ENCODE results near the gene KLRF1. TPM values are rescaled to one million over a fixed set of nuclear protein-coding genes. Genes with fewer than 3 reads are reported as not detected.

KLRF1 gene
- total and polyA plus RNA-seq, 2 experiments from 2014 or later: not detected

GRCh38 chr12:9851050-9851449 is 23.8 kb downstream of the KLRF1 start:
- 99% methylated on average over 5 of the region's 5 CpGs for WGBS (ENCODE audit: low lambda C conversion rate, missing lambda C conversion rate)
- H3K27ac ChIP-seq: no peak overlapping the region
- H3K4me3 ChIP-seq: no peak overlapping the region
- no peak for DNase-seq (ENCODE audit: low spot score)
- no peaks in the 10 kb centered on the region for H3K79me2 ChIP-seq
- no peak overlapping the region for H3K4me2 ChIP-seq
- H3K36me3 ChIP-seq (replicated peaks; ENCODE audit: insufficient read depth, low read depth): no peaks in the 10 kb centered on the region
- no peaks in the 10 kb centered on the region for H3K9me3 ChIP-seq (ENCODE audit: low read depth)
- H3K9me2 ChIP-seq (replicated peaks; ENCODE audit: insufficient read depth): no peaks in the 10 kb centered on the region
- no peaks in the 10 kb centered on the region for H3K27me3 ChIP-seq
- H2AFZ ChIP-seq: no peak overlapping the region
- no peaks in the 10 kb centered on the region for H4K20me1 ChIP-seq (ENCODE audit: insufficient read depth, poor library complexity, severe bottlenecking)
- H3K4me1 ChIP-seq (ENCODE audit: insufficient read depth): no peaks in the 10 kb centered on the region
- TF ChIP-seq EZH2phosphoT487 (IDR thresholded peaks at IDR 0.05; ENCODE audit: low read depth, severe bottlenecking, unreplicated experiment) (no peak), EZH2 (IDR thresholded peaks at IDR 0.05; ENCODE audit: borderline replicate concordance) (no peak)
- TF ChIP-seq, protein P1, sequence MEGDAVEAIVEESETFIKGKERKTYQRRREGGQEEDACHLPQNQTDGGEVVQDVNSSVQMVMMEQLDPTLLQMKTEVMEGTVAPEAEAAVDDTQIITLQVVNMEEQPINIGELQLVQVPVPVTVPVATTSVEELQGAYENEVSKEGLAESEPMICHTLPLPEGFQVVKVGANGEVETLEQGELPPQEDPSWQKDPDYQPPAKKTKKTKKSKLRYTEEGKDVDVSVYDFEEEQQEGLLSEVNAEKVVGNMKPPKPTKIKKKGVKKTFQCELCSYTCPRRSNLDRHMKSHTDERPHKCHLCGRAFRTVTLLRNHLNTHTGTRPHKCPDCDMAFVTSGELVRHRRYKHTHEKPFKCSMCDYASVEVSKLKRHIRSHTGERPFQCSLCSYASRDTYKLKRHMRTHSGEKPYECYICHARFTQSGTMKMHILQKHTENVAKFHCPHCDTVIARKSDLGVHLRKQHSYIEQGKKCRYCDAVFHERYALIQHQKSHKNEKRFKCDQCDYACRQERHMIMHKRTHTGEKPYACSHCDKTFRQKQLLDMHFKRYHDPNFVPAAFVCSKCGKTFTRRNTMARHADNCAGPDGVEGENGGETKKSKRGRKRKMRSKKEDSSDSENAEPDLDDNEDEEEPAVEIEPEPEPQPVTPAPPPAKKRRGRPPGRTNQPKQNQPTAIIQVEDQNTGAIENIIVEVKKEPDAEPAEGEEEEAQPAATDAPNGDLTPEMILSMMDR (IDR thresholded peaks at IDR 0.05; ENCODE audit: poor library complexity): no peak

- H3K36me3 ChIP-seq (replicated peaks; ENCODE audit: insufficient read depth, low read depth): no peaks in the 10 kb centered on the region
- no peak for DNase-seq (ENCODE audit: low spot score)
- H4K20me1 ChIP-seq (ENCODE audit: insufficient read depth, poor library complexity, severe bottlenecking): no peaks in the 10 kb centered on the region
- no peak overlapping the region for H3K4me3 ChIP-seq
- no peak overlapping the region for H2AFZ ChIP-seq
- no peaks in the 10 kb centered on the region for H3K9me3 ChIP-seq (ENCODE audit: low read depth)
- H3K9me2 ChIP-seq (replicated peaks; ENCODE audit: insufficient read depth): no peaks in the 10 kb centered on the region
- no peak overlapping the region for H3K4me2 ChIP-seq
- 85% methylated on average over 2 of the region's 2 CpGs for WGBS (ENCODE audit: low lambda C conversion rate, missing lambda C conversion rate)
- no peaks in the 10 kb centered on the region for H3K27me3 ChIP-seq
- TF ChIP-seq EZH2 (IDR thresholded peaks at IDR 0.05; ENCODE audit: borderline replicate concordance) (no peak), EZH2phosphoT487 (IDR thresholded peaks at IDR 0.05; ENCODE audit: low read depth, severe bottlenecking, unreplicated experiment) (no peak)
- TF ChIP-seq, protein P1 (IDR thresholded peaks at IDR 0.05; ENCODE audit: poor library complexity): no peak
- no peaks in the 10 kb centered on the region for H3K79me2 ChIP-seq
- no peak overlapping the region for H3K27ac ChIP-seq
- H3K4me1 ChIP-seq (ENCODE audit: insufficient read depth): no peaks in the 10 kb centered on the region
Measured at GRCh38 chr12:9851927-9852326, 24.6 kb downstream of the KLRF1 start.

- no peaks in the 10 kb centered on the region for H3K9me3 ChIP-seq (ENCODE audit: low read depth)
- no peak for DNase-seq (ENCODE audit: low spot score)
- H3K36me3 ChIP-seq (replicated peaks; ENCODE audit: insufficient read depth, low read depth): no peaks in the 10 kb centered on the region
- H3K27ac ChIP-seq: no peak overlapping the region
- H3K27me3 ChIP-seq: no peaks in the 10 kb centered on the region
- no peaks in the 10 kb centered on the region for H3K79me2 ChIP-seq
- no peaks in the 10 kb centered on the region for H4K20me1 ChIP-seq (ENCODE audit: insufficient read depth, poor library complexity, severe bottlenecking)
- TF ChIP-seq EZH2phosphoT487 (IDR thresholded peaks at IDR 0.05; ENCODE audit: low read depth, severe bottlenecking, unreplicated experiment) (no peak), EZH2 (IDR thresholded peaks at IDR 0.05; ENCODE audit: borderline replicate concordance) (no peak)
- TF ChIP-seq, protein P1 (IDR thresholded peaks at IDR 0.05; ENCODE audit: poor library complexity): no peak
- H3K9me2 ChIP-seq (replicated peaks; ENCODE audit: insufficient read depth): no peaks in the 10 kb centered on the region
- H3K4me1 ChIP-seq (ENCODE audit: insufficient read depth): no peaks in the 10 kb centered on the region
- 87% methylated on average over 1 of the region's 1 CpG for WGBS (ENCODE audit: low lambda C conversion rate, missing lambda C conversion rate)
- H2AFZ ChIP-seq: no peak overlapping the region
- H3K4me3 ChIP-seq: no peak overlapping the region
- H3K4me2 ChIP-seq: no peak overlapping the region
Measured at GRCh38 chr12:9856151-9856550, 28.9 kb downstream of the KLRF1 start.

- Histone ChIP-seq H3K9me3 (ENCODE audit: low read depth) (no peaks in the 10 kb centered on the region), H3K79me2 (no peaks in the 10 kb centered on the region), H3K27me3 (no peaks in the 10 kb centered on the region), H3K36me3 (replicated peaks; ENCODE audit: insufficient read depth, low read depth) (no peaks in the 10 kb centered on the region), H3K4me1 (ENCODE audit: insufficient read depth) (no peaks in the 10 kb centered on the region), H3K9me2 (replicated peaks; ENCODE audit: insufficient read depth) (no peaks in the 10 kb centered on the region), H3K4me3 (no peak overlapping the region), H3K4me2 (no peak overlapping the region), H3K27ac (no peak overlapping the region), H4K20me1 (ENCODE audit: insufficient read depth, poor library complexity, severe bottlenecking) (no peaks in the 10 kb centered on the region), H2AFZ (no peak overlapping the region)
- no peak for DNase-seq (ENCODE audit: low spot score)
- WGBS (ENCODE audit: low lambda C conversion rate, missing lambda C conversion rate): 76% methylated on average over 3 of the region's 3 CpGs
- TF ChIP-seq, protein P1 (IDR thresholded peaks at IDR 0.05; ENCODE audit: poor library complexity): no peak
- TF ChIP-seq EZH2 (IDR thresholded peaks at IDR 0.05; ENCODE audit: borderline replicate concordance): no peak
- TF ChIP-seq EZH2phosphoT487 (IDR thresholded peaks at IDR 0.05; ENCODE audit: low read depth, severe bottlenecking, unreplicated experiment): no peak
Measured at GRCh38 chr12:9856894-9857293, 29.6 kb downstream of the KLRF1 start.
